GM18868 (cell line): ENCODE data around the gene FOLR3.
"Not testable (repeated sequence)": the region's sequence is repeated elsewhere in the genome, so short reads cannot be mapped to it uniquely, and the experiment has no call there.

Experiments used
- ATAC-seq: cut with Tn5 transposase; IDR thresholded peaks from one replicate; pipeline ENCODE4 v1.9.1; 2021; ENCODE audit warnings: mild to moderate bottlenecking, moderate library complexity; ENCODE audit not compliant: unreplicated experiment

The FOLR3 gene

GRCh38 chr11:72162891-72163492 lies 27.5 kb downstream of the FOLR3 start:
- no peak for ATAC-seq

GRCh38 chr11:72164187-72164586 lies 28.7 kb downstream of the FOLR3 start:
- not testable (repeated sequence) for ATAC-seq

DNA sequence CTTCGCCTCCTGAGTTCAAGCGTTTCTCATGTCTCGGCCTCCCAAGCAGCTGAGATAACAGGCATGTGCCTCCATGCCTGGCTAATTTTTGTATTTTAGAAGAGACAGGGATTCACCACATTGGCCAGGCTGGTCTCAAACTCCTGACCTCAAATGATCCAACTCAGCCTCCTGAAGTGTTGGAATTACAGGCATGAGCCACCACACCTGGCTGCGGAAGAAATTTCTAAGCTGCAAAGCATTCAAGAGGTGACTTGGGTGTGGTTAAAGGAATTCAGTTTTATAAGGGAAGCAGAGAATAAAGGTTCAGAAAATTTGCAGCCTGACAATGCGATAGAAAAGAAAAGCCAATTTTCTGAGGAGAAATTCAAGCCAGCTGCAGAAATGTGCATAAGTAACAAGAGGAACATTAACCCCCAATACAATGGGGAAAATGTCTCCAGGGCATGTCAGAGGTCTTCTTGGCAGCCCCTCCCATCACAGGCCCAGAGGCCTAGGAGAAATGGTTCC lies 33.6 kb downstream of the FOLR3 start:
- not testable (repeated sequence) for ATAC-seq

DNA sequence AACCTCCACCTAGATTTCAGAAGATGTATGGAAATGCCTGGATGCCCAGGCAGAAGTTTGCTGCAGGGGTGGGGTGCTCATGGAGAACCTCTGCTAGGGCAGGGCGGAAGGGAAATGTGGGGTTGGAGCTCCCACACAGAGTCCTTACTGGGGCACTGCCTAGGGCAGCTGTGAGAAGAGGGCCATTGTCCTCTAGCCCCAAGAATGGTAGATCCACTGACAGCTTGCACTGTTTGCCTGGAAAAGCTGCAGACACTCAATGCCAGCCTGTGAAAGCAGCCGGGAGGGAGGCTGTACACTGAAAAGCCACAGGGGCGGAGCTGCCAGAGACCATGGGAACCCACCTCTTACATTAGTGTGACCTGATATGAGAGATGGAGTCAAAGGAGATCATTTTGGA lies 34.2 kb downstream of the FOLR3 start:
- ATAC-seq, result not testable (repeated sequence)

DNA sequence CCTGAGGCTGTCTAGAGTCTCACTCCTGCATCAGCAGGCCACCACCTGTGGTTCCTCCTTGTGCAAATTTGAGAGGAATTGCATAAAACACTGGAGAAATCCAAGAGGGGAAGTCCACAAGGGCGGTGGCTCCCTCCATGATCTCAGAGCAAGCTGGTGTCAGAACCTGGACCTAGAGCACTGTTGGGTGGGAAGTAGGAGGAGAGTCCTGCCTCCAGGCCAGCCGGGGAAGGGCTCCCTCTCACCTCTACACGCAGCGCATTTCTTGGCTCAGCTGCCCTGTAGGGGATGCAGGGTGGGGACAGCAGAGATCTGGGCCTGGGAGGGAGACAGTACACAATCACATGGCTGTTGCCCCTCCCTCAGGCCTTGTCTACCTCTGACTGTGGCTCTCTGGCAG lies 36.5 kb downstream of the FOLR3 start:
- ATAC-seq, result not testable (repeated sequence)

DNA sequence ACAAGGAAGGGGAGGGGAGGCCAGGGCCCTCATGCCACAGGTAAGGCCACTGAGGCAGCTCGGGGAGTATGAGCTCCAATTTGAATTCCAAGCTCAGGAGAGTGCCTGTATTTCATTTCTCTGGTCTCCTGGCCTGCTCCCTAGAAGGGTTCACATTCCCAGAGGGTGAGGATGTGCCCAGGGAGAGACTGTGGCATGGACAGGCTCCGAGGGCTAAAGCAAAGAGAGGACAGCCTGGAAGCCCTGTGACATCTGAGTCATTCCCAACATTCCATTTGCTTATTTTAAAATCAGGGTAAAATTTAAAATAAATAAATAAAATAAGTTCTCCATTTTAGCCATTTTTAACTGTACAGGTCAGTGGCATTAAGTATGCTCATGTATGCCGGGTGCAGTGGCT lies 37.8 kb downstream of the FOLR3 start:
- ATAC-seq, result no peak

DNA sequence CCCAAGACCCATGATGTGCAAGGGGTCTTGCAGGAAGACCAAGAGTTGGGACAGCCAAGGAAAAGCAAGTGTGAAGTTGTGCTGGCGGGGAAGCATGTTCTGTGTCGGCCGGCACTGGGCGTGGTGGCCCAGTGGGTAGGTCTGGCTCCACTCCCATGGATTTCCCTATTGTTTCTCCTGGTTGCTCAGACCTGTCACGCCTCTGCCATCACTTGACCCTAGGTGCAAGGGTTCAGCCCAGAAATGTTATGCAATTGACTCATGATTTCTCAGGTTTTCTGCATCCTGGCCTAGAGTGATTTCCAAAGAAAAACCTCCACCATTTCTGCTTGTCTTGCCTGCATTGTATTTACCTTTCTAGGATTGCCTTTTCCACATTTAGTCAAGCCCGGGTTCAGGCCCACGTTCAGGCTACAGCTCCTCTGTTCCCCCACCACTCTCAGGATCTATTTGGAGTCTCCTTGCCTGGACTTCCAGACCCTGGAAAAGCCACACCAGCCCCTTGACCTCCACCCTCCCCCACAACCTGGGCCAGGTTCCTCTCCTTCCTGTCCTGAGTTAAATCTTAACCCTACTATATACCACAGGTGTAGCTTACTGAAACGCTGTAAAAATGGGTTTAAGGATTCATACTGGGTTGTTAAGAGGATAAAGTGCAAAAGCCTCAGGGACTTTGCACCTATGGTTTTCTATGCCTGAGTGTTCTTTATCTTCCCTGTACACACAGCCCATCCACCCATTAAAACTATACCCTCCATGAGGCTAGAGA lies 39.0 kb downstream of the FOLR3 start:
- no peak for ATAC-seq

DNA sequence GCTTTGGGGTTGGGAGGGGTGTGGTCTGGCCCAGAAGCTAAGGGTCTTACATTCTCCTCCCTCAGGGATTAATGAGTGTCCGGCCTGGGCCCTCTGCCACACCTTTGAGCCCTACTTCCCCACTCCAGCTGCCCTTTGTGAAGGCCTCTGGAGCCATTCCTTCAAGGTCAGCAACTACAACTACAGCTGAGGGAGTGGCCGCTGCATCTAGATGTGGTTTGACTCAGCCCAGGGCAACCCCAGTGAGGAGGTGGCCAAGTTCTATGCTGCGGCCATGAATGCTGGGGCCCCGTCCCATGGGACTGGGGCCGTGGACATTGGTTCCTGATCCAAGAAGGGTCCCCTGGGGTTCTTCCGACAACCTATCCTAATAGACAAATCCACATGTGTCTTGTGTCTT lies 42.1 kb downstream of the FOLR3 start:
- no peak for ATAC-seq

- no peak for ATAC-seq
Observed at GRCh38 chr11:72179049-72179803, 43.7 kb downstream of the FOLR3 start.

DNA sequence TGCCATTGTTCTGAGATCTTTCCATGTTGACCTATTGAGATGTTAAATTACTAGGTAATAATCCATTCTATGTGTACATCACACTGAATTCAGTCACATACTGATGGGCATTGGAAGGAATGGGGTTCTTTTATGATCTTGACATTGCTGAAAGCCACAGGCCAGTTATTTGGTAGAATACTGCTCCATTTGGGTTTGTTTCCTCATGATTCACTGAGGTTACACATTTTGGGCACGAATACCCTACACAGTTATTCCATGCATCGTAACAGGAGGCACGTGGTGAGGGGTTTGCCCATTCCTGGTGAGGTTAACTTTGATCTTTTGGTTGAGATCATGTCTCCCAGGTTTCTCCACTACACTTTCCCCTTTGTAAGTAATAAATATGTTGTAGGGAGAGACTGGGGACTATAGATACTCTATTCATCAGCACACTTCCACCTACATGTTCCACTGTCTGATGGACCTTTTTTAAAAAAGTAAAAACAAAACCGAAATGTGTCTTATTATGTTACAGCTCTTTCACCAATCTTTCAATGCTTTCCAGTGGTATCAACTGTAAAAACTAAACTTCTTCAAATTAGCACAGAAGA lies 44.4 kb downstream of the FOLR3 start:
- no peak for ATAC-seq

DNA sequence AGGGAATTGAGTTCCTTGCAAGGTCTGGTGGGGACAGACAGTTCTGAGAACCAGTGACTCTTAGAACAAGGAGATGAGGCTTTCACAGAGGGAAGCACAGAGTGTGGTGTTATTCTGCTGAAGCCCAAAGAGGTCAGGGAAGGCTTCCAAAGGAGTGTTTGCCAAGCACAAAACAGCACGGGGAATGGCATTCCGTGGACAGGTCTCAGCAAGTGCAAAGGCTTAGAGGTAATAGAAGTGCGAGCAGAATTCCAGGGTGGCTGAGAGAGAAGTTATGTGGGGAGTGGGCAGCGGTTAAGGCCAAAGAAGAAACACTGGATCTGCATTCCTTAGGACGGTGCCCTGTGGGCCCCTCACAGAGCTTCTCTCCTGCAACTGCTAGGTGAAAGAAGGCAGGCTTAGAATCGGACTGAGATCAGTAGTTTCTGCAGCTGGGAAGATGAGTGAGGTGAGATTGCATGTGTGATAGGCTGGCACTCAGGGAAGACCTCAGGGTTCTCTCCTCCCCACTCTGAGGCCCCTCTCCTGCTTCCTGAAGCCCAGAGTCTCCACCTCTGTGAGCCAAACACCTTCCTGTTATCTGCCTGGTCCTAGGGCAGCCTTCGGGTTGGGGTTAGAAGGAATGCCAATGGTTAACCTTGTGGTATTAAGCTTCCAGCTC lies 45.5 kb downstream of the FOLR3 start:
- ATAC-seq, result not testable (repeated sequence)

- ATAC-seq, result not testable (repeated sequence)
Observed at GRCh38 chr11:72181553-72181958, 46.0 kb downstream of the FOLR3 start.

- no peak for ATAC-seq
Observed at GRCh38 chr11:72188267-72188666, 52.7 kb downstream of the FOLR3 start.
